GM12878 (cell line): ENCODE results near the gene CTSE. TPM values are rescaled to one million over a fixed set of nuclear protein-coding genes. Genes with fewer than 3 reads are reported as not detected.
A peak's percentile ranks its signal among the peaks of the same experiment; 100 is the strongest.

Experiments
- ASH2L ChIP-seq: fragments of 300-600, 200-600 bp; sonication (generic); IDR thresholded peaks from 2 replicates; pipeline ENCODE4 v1.6.1; 2017; ENCODE audit warnings: low read depth, mild to moderate bottlenecking, borderline replicate concordance
- CBX3 ChIP-seq: fragments of 200-600 bp; sonication (generic); IDR thresholded peaks from 2 replicates; pipeline ENCODE4 v1.6.1; 2016; ENCODE audit warnings: low read depth, borderline replicate concordance
- CBX5 ChIP-seq: sonication (generic); IDR thresholded peaks from 2 replicates; pipeline ENCODE4 v1.6.1; 2016; ENCODE audit warnings: low read depth, moderate library complexity, mild to moderate bottlenecking, inconsistent platforms
- HDAC6 ChIP-seq: fragments of 200-600 bp; sonication (generic); IDR thresholded peaks from one replicate; pipeline ENCODE4 v1.8.0; 2017; ENCODE audit warnings: antibody characterized with exemption; ENCODE audit not compliant: unreplicated experiment
- KAT2A ChIP-seq: conservative IDR thresholded peaks from 2 replicates; pipeline ENCODE4 v1.6.1; 2011; ENCODE audit warnings: low read depth, low read length; ENCODE audit not compliant: control insufficient read depth
- MEF2B ChIP-seq: fragments of 450-650 bp; IDR thresholded peaks from 2 replicates; pipeline ENCODE4 v1.6.1; 2018; ENCODE audit warnings: mild to moderate bottlenecking, moderate library complexity; ENCODE audit not compliant: partially characterized antibody, poor library complexity, severe bottlenecking
- NFYB ChIP-seq: IDR thresholded peaks from 2 replicates; pipeline ENCODE4 v1.6.1; 2011; ENCODE audit warnings: low read depth, mild to moderate bottlenecking, low read length, improper control_type of control experiment, moderate library complexity; ENCODE audit not compliant: insufficient read depth
- RCOR1 ChIP-seq: conservative IDR thresholded peaks from 2 replicates; pipeline ENCODE4 v1.6.1; 2012; ENCODE audit warnings: low read depth, low read length, improper control_type of control experiment
- polyA plus RNA-seq, 11 experiments: library from polyadenylated mRNA; depleted of rRNA in 4 of 11; unstranded in 6 of 11; stranded (reverse) in 5 of 11; fragments of >200 nt; fragmentation: Nextera tagmentation in 4 of 11; fragmentation: Illumina TruSeq in 1 of 11; extraction: Ambion mirVana in 4 of 11; extraction: Trizol in 1 of 11; gene quantifications; 1 replicate in 1 of 11; 2 replicates in 10 of 11; pipeline versions ENCODE4 v1.2.1 to v1.2.3, GENCODE V29; 2011 to 2016; ENCODE audit warnings: inconsistent platforms in 2 of 11, missing spikeins in 2 of 11, low read depth in 1 of 11
- total RNA-seq, 4 experiments: library from RNA; depleted of rRNA in 3 of 4; stranded (reverse); fragments of >200 nt in 3 of 4; fragmentation: Illumina TruSeq in 1 of 4; extraction: Trizol in 1 of 4; gene quantifications; 2 replicates each; pipeline versions ENCODE4 v1.2.1 to v1.2.3, GENCODE V29; 2013 to 2021
- TF ChIP-seq, protein P1 (sequence below): fragments of 450-650 bp; IDR thresholded peaks from 2 replicates; pipeline ENCODE4 v1.6.1; 2018; ENCODE audit warnings: mild to moderate bottlenecking, low read depth, moderate library complexity; ENCODE audit not compliant: partially characterized antibody
- TF ChIP-seq, protein P2 (sequence below): IDR thresholded peaks from 2 replicates; pipeline ENCODE4 v1.6.1; 2011; ENCODE audit warnings: low read depth, low read length, improper control_type of control experiment, borderline replicate concordance

The CTSE gene
- total and polyA plus RNA-seq, 10 of the 15 experiments (the other 5 are each of a cell fraction or from before 2014, with no cell fraction given) = 0.26 TPM; not detected in 9

DNA sequence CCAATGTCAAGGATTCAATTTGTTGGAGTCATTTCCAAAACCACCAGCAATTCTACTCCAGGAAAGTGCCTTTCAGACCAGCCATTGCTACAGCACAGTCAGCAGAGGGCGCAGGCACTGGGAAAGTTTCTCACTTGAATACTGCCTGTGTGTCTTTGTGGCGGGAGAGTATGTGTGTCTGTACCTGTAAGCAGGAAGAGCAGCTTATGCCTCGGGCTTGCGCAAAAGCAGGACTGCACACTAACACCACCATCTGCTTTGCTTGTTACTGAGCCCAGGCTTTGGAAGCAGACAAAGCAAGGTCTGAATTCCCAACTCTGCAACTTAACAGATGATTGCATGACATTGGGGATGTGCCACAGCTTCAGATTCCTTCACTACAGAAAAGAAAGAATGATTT lies 7.0 kb upstream of the CTSE start (continued):
- TF ChIP-seq, protein P1, sequence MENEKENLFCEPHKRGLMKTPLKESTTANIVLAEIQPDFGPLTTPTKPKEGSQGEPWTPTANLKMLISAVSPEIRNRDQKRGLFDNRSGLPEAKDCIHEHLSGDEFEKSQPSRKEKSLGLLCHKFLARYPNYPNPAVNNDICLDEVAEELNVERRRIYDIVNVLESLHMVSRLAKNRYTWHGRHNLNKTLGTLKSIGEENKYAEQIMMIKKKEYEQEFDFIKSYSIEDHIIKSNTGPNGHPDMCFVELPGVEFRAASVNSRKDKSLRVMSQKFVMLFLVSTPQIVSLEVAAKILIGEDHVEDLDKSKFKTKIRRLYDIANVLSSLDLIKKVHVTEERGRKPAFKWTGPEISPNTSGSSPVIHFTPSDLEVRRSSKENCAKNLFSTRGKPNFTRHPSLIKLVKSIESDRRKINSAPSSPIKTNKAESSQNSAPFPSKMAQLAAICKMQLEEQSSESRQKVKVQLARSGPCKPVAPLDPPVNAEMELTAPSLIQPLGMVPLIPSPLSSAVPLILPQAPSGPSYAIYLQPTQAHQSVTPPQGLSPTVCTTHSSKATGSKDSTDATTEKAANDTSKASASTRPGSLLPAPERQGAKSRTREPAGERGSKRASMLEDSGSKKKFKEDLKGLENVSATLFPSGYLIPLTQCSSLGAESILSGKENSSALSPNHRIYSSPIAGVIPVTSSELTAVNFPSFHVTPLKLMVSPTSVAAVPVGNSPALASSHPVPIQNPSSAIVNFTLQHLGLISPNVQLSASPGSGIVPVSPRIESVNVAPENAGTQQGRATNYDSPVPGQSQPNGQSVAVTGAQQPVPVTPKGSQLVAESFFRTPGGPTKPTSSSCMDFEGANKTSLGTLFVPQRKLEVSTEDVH = no peak
- TF ChIP-seq CBX3 (no peak), ASH2L (no peak), RCOR1 (0 out of 2 replicates have a peak, but pooled peaks have one; percentile 63), NFYB (no peak), MEF2B (no peak), HDAC6 (no peak), CBX5 (no peak), KAT2A (no peak)
- TF ChIP-seq, protein P2, sequence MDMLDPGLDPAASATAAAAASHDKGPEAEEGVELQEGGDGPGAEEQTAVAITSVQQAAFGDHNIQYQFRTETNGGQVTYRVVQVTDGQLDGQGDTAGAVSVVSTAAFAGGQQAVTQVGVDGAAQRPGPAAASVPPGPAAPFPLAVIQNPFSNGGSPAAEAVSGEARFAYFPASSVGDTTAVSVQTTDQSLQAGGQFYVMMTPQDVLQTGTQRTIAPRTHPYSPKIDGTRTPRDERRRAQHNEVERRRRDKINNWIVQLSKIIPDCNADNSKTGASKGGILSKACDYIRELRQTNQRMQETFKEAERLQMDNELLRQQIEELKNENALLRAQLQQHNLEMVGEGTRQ = no peak
